ENCODE measurements around the gene LIN7A. TPM values are rescaled to one million over a fixed set of nuclear protein-coding genes. Genes with fewer than 3 reads are reported as not detected.

LIN7A gene
- total RNA-seq, 2 experiments from 2014 or later: not detected

DNA sequence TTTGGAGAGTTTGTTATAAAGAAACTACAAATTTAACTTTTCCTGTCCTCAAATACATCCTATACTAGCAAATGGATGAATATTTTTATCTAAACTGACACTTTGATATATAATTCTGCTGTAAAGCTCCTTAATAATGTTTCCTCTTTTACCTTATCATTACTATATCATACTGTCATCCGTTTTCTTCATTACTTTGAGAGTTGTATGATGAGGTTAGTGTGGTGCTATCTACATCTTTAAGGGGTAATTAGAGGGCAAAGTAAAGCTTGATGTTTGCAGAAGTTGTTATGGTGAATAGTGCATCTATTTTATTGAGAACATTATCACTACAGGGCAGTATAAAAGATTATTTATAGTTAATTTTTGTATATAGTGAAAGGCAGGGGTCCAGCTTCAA is 36.1 kb downstream of the LIN7A start:
- intact Hi-C loops (cut with DNase I, micrococcal nuclease): no loop called here
- no peaks in the 10 kb centered on the region for H3K27me3 Mint-ChIP-seq
- DNase-seq (no peak), ATAC-seq (ENCODE audit: poor library complexity) (no peak)
- no peaks in the 10 kb centered on the region for H3K36me3 Mint-ChIP-seq (ENCODE audit: low read depth)
- POLR2A ChIA-PET: no interaction called here
- H3K4me1 Mint-ChIP-seq (ENCODE audit: low read depth): no peaks in the 10 kb centered on the region
- H3K4me1 ChIP-seq (ENCODE audit: insufficient read depth, low read length): no peaks in the 10 kb centered on the region
- no peak overlapping the region for H3K27ac Mint-ChIP-seq
- H3K9me3 Mint-ChIP-seq: peaks cover 12% of the 10 kb centered on the region
- CTCF ChIA-PET: no interaction called here
- TF ChIP-seq, protein P1, sequence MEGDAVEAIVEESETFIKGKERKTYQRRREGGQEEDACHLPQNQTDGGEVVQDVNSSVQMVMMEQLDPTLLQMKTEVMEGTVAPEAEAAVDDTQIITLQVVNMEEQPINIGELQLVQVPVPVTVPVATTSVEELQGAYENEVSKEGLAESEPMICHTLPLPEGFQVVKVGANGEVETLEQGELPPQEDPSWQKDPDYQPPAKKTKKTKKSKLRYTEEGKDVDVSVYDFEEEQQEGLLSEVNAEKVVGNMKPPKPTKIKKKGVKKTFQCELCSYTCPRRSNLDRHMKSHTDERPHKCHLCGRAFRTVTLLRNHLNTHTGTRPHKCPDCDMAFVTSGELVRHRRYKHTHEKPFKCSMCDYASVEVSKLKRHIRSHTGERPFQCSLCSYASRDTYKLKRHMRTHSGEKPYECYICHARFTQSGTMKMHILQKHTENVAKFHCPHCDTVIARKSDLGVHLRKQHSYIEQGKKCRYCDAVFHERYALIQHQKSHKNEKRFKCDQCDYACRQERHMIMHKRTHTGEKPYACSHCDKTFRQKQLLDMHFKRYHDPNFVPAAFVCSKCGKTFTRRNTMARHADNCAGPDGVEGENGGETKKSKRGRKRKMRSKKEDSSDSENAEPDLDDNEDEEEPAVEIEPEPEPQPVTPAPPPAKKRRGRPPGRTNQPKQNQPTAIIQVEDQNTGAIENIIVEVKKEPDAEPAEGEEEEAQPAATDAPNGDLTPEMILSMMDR (IDR thresholded peaks at IDR 0.05): no peak
- H3K27ac ChIP-seq (ENCODE audit: low read depth in 1 of 2, low read length in 2 of 2): no peak overlapping the region
- H3K27me3 ChIP-seq (ENCODE audit: control insufficient read depth in 1 of 2, insufficient read depth in 2 of 2, low read length in 2 of 2): no peaks in the 10 kb centered on the region
- H3K9me3 ChIP-seq (ENCODE audit: control insufficient read depth in 1 of 2, insufficient read depth in 1 of 2, low read length in 2 of 2): no peaks in the 10 kb centered on the region
- H3K36me3 ChIP-seq (ENCODE audit: insufficient read depth, low read length): no peaks in the 10 kb centered on the region
- no peak overlapping the region for H3K4me3 Mint-ChIP-seq
- no peak overlapping the region for H3K4me3 ChIP-seq (ENCODE audit: low read length)

DNA sequence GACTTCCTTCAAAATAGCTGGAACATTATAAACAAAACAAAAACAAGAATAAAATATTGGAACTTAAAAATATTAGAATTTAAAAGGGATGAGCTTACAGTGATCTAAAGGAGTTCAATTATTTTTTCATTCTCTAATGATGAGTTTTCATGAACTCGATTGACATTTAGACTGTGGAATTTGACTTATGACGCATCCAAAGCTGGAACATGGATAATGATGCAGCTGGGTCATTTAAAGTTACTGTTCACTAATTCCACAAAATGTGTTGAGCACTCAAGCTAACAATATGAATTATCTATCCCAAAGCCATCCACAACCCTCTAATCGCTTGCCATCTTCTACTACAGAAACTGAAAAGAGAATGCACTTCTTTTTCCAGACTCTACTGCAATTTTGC is 42.5 kb downstream of the LIN7A start:
- ATAC-seq (ENCODE audit: poor library complexity): no peak
- Histone ChIP-seq H3K27me3 (ENCODE audit: control insufficient read depth in 1 of 2, insufficient read depth in 2 of 2, low read length in 2 of 2) (no peaks in the 10 kb centered on the region), H3K4me1 (ENCODE audit: insufficient read depth, low read length) (no peaks in the 10 kb centered on the region), H3K9me3 (ENCODE audit: control insufficient read depth in 1 of 2, insufficient read depth in 1 of 2, low read length in 2 of 2) (no peaks in the 10 kb centered on the region), H3K4me3 (ENCODE audit: low read length) (no peak overlapping the region), H3K36me3 (ENCODE audit: insufficient read depth, low read length) (no peaks in the 10 kb centered on the region), H3K27ac (ENCODE audit: low read depth in 1 of 2, low read length in 2 of 2) (no peak overlapping the region)
- H3K4me3 Mint-ChIP-seq: no peak overlapping the region
- H3K36me3 Mint-ChIP-seq (ENCODE audit: low read depth): no peaks in the 10 kb centered on the region
- H3K27me3 Mint-ChIP-seq: no peaks in the 10 kb centered on the region
- ChIA-PET CTCF (no interaction called here), POLR2A (no interaction called here)
- no peak for DNase-seq
- H3K27ac Mint-ChIP-seq: no peak overlapping the region
- intact Hi-C loops (cut with DNase I, micrococcal nuclease): no loop called here
- TF ChIP-seq, protein P1 (IDR thresholded peaks at IDR 0.05): no peak
- no peaks in the 10 kb centered on the region for H3K4me1 Mint-ChIP-seq (ENCODE audit: low read depth)
- H3K9me3 Mint-ChIP-seq: peaks cover 12% of the 10 kb centered on the region

DNA sequence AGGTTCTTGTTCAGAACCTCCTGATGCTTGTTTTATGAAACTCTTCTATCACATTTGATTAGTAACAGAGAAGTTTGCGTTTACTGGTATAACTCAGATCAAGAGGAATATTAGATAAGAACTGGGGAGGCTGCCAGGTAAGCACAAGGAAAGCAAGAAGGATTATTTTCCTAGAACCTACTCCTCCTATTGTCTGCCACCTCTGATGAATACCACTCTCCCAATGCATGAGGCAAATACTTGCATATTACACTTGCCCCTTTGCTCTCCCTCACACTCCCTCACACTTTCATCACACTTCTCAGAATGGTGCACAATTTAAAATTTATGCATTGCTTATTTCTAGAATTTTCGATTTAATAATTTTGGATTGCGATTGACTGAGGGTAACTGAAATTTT is 43.6 kb downstream of the LIN7A start:
- no peaks in the 10 kb centered on the region for H3K4me1 ChIP-seq (ENCODE audit: insufficient read depth, low read length)
- H3K4me1 Mint-ChIP-seq (ENCODE audit: low read depth): no peaks in the 10 kb centered on the region
- H3K36me3 Mint-ChIP-seq (ENCODE audit: low read depth): no peaks in the 10 kb centered on the region
- H3K27me3 ChIP-seq (ENCODE audit: control insufficient read depth in 1 of 2, insufficient read depth in 2 of 2, low read length in 2 of 2): no peaks in the 10 kb centered on the region
- no peaks in the 10 kb centered on the region for H3K9me3 ChIP-seq (ENCODE audit: control insufficient read depth in 1 of 2, insufficient read depth in 1 of 2, low read length in 2 of 2)
- no peak for DNase-seq
- no peak for ATAC-seq (ENCODE audit: poor library complexity)
- no peaks in the 10 kb centered on the region for H3K36me3 ChIP-seq (ENCODE audit: insufficient read depth, low read length)
- peaks cover 19% of the 10 kb centered on the region for H3K9me3 Mint-ChIP-seq
- TF ChIP-seq, protein P1 (IDR thresholded peaks at IDR 0.05): no peak
- intact Hi-C loops (cut with DNase I, micrococcal nuclease): no loop called here
- no peak overlapping the region for H3K27ac Mint-ChIP-seq
- H3K4me3 Mint-ChIP-seq: no peak overlapping the region
- H3K27ac ChIP-seq (ENCODE audit: low read depth in 1 of 2, low read length in 2 of 2): no peak overlapping the region
- ChIA-PET CTCF (no interaction called here), POLR2A (no interaction called here)
- no peak overlapping the region for H3K4me3 ChIP-seq (ENCODE audit: low read length)
- no peaks in the 10 kb centered on the region for H3K27me3 Mint-ChIP-seq

Data from CD4-positive, alpha-beta T cell (primary cell).